HG03103 (cell line): ENCODE measurements around the gene ZCCHC8.
"Not testable (repeated sequence)": the region's sequence is repeated elsewhere in the genome, so short reads cannot be mapped to it uniquely, and the experiment has no call there.

Experiments
- ATAC-seq: cut with Tn5 transposase; IDR thresholded peaks from one replicate; pipeline ENCODE4 v1.9.1; 2021; ENCODE audit warnings: low read depth; ENCODE audit not compliant: unreplicated experiment

ZCCHC8 gene

DNA sequence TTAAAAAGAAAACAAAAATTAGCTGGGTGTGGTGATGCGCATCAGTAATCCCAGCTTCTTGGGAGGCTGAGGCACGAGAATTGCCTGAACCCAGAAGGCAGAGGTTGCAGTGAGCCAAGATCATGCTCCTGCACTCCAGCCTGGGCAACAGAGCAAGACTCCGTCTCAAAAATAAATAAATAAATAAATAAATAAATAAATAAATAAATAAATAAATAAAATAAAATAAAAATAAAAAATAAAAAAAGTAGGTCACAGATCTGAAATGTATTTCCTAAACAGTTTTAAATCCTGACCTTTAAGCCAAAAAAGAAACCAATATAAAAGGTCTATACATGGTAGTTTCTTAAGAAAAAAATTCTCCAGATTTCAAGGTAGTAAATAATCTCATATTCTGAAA, 12.3 kb upstream of the ZCCHC8 start:
- not testable (repeated sequence) for ATAC-seq

DNA sequence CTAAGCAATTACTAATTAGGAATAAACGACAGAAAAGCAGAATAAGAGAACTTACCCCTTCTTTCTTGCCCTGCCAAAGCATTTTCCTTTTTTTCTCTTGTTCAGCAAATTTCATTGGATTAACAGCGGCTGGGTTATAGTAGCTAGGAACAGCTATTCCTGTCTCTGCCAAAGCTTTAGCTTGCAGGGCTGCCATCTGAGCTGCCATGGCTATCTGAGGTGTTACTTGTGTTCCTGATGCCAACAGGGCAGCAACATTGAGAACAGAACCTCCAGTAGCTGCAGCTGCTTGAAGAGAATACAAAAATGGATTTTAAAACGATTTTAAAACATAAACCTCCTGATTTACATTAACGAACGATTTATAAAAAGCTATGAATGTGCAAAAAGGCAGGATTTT, 7.4 kb upstream of the ZCCHC8 start:
- ATAC-seq = no peak

DNA sequence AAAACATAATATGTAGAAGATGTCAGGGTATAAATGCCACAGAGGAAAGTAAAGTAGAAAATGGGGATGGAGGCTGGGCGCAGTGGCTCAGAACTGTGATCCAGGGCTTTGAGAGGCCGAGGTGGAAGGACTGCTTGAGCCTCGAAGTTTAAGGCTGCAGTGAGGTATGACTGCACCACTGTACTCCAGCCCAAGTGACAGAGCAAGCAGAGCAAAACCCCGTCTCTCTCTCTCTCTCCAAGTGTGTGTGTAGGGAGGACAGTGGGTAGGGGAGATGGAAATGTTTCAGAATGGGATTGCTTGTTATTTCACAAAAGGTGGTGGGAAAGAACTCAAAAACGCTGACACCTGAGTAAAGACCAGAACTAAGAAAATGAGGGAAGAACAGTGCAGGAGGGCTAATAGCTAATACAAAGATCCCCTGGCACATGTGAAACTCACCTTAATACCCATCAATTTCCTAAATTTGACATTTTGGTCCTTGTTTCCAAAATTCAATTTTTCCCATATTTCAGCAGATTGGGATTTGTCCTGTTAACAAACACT, 5.7 kb upstream of the ZCCHC8 start:
- ATAC-seq = no peak

DNA sequence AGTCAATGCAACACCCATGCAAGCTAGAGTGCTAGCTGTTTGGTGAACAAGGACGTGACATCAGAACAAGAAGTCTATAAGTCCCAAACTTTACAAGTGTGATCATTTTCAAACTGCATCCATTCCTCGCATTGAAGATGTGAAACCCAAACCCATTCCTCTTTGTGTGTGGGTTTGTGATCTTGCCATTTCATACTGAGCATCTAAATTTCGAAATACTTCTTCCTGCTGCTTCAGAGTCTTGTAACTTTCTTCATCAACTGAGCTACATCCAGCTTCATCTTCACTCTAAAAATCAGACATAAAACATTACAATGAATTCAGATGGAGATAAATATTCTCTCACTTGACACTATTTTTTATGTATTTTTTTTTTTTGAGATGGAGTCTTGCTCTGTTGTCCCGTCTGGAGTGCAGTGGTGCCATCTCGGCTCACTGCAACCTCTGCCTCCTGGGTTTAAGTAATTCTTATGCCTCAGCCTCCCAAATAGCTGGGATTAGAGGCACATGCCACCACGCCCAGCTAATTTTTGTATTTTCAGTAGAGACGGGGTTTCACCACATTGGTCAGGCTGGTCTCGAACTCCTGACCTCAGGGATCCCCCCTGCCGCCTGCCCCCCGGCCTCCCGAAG, 4.8 kb upstream of the ZCCHC8 start:
- no peak for ATAC-seq

DNA sequence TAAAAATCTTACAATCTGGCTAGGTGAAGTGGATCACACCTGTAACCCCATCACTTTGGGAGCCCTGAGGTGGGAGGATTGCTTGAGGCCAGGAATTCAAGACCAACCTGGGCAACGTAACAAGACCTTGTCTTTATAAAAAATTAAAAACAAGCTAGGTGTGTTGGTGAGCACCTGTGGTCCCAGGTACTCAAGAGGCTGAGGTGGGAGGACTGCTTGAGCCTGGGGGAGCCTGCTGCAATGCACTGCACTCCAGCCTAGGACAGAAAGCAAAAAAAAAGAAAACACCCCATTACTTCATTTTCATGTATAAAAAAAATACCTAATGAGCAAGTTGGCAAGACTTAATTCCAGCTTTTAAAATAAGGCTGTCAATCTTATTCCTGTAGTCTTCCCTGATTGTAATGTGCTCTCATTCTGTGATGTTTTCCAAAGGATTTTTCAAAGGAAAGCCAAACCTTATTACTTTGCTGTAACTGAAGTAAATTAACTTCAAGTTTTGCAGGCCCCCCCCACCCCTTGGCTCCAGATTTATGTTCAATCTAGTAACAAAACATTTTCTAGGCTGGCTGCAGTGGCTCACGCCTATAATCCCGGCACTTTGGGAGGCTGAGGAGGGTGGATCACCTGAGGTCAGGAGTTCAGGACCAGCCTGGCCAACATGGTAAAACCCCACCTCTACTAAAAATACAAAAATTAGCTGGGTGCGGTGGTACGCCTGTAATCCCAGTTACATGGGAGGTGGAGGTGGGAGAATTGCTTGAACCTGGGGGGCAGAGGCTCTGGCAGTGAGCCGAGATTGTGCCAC, 3.3 kb upstream of the ZCCHC8 start:
- no peak for ATAC-seq

DNA sequence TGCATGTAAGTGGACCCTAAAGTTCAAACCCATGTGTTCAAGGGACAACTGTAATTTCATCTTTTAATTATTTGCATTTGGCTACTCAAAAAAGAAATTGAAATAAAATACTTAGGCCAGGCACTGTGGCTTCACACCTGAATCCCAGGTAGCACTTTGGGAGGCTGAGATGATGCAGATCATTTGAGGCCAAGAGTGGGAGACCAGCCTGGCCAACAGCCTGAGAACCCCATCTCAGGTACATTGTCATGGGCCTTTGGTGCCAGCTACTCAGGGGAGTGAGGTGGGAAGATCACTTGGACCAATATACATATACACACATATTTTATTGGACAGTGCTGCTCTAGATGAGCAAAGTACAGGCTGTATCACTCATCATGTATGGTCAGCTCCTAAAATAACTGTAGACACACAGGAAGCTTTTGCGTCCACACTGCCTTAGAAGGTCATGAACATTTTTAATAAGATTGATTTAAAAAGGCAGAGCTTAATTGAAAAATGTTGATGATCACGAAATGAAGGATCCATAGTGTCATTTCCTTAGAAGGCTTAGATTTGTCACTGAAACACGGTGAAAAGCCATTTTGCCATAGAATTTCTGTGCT, 2.5 kb upstream of the ZCCHC8 start:
- no peak for ATAC-seq

DNA sequence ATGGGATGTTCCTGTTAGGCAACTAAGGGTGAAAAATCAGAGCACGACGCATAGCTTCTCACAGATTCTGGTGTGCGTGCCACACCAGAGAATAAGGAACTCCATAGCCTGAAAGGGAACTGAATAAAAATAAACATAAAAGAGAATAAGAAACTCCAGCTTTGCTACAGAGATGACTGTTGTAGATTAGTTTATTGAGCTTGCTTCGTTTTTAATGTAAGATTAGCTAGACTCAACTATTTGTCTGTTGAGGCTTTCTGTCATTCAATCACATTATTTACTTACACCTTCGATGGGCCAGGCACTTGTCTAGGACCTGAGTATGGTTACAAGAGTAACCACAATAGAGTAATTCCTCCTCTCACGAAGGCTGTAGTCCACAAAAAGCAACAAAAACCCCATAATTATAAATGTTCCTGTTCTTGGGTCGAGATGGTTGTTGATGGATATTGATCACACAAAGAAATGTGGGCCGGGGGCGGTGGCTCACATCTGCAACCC, 807 bp upstream of the ZCCHC8 start:
- no peak for ATAC-seq

DNA sequence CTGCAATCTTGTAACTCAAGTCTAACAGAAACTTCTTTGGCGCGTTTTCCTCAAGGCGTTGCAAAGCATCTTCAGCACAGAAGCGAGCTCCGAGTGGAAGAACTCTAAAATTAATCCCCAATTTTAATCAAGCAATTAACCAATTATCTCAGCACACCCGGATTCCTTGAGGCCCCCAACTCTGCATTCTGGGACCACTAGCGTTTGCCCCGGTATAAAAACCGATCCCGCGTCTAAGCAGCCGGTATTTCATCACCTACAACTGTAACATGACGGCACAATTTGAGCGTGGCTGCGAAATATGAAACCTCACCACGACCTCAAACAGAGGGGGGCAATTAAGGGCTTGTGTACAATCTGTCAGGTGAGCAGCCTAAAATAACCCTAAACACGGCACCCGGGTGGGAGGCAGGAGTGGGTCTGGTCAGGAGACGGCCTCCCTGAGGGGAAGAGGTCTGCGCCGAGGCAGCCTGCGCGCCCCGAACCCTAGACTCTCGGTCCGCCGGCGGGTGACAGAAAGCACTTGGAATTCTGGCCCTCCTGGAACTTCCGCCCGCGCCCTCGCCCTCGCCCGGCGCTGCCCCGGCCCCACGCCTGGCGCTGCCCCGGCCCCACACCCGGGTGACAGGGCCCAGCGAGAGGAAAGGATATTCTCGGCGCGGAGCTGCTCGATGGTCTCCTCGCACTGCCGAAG, 594 bp downstream of the ZCCHC8 start:
- ATAC-seq = peak; percentile 14

DNA sequence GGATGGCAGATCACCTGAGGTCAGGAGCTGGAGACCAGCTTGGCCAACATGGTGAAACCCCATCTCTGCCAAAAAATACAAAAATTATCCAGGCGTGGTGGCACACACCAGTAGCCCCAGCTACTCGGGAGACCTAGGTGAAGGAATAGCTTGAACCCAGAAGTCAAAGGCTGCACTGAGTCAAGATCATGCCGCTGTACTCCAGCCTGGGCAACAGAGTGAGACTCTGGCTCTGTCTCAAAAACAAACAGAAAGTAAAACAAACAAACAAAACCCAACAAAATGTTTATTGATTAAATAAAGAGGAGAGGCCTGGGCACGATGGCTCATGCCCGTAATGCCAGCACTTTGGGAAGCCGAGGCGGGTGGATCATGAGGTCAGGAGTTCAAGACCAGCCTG, 5.5 kb downstream of the ZCCHC8 start:
- no peak for ATAC-seq

DNA sequence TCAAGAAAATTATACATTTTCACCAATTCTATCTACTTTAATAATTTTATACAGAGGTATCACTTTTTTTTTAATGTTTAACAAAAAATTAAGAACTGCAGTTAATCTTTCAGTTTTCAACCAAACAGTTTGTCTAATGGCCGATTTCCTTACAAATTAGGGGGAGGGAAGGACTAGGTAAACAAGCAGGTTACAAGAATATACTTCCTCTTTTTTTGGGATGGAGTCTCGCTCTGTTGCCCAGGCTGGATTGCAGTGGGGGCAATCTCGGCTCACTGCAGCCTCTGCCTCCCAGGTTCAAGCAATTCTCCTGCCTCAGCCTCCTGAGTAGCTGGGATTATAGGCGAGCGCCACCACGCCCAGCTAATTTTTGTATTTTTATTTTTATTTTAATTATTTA, 7.5 kb downstream of the ZCCHC8 start:
- not testable (repeated sequence) for ATAC-seq

DNA sequence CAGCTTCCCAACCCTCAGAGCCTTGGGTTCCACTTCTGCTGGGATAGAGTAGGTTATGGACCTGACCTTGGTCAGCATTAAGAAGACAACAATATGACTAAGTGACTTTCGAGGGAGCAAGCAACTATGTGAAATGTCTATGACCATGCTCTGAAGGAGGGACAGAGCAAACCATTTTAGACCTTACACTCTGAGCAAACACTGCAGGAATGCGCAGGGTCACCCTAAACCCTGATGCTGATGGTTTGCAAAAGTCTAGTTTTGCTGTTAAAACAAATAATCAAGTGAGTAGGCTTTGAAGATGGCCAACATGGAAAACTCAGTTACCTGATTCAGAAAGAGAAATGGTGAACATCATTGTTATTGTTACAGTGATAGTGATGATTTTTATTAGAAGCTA, 8.7 kb downstream of the ZCCHC8 start:
- ATAC-seq = no peak

DNA sequence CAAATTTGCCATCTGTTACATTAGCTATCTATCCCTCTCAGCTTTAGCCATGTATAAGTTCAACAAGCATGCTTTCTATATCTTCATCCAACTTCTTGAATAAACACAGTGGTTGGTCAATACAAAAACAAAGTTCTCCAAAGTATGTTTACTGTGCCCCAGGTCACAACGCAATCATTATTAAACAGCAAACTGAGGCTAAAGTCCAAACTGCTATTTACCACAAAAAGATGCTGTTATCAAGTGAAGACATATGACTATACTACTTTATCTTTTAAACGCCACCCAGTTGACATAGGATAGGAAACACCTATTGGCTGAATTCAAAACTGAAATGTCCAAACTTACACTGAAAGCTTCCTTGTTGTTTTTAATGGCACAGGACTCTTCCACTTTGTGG, 11.7 kb downstream of the ZCCHC8 start:
- no peak for ATAC-seq

DNA sequence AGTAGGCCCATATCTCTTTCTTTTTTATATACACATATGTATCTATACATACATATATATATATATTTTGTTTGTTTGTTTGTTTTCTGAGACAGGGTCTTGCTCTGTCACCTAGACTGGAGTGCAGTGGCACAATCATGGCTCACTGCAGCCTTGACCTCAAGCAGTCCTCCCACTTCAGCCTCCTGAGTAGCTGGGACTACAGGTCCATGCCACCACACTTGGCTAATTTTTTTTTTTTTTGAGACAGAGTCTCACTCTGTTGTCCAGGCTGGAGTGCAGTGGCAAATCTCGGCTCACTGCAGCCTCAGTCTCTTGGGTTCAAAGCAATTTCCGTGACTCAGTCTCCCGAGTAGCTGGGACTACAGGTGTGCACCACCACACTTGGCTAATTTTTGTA, 12.9 kb downstream of the ZCCHC8 start:
- ATAC-seq = not testable (repeated sequence)

DNA sequence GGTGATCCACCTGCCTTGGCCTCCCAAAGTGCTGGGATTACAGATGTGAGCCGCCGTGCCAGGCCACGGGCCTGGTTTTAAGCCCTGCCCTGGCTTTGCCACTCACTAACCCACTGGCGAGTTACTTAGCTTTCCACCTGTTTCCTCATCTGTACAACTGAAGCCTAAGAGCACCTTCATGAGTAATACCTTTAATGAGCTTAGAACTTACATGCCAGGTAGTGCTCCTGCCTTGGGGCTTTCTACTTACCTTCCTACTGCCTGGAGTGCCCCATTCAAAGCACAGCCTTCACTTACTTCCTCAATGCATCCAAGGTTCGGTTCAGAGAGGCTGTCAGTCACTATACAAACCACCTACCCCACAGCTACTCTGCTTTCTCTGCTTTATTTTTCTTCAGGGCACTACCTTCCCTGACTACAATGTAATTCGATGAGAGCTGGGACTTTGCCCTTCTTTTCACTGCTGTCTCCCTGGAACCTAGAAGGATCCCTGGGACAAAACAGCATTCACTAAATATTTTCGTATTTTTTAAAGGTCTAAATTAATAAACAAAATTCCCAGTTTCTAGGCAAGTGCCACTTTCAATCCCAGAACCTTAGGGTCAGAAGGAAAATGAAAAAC, 13.8 kb downstream of the ZCCHC8 start:
- ATAC-seq = no peak

DNA sequence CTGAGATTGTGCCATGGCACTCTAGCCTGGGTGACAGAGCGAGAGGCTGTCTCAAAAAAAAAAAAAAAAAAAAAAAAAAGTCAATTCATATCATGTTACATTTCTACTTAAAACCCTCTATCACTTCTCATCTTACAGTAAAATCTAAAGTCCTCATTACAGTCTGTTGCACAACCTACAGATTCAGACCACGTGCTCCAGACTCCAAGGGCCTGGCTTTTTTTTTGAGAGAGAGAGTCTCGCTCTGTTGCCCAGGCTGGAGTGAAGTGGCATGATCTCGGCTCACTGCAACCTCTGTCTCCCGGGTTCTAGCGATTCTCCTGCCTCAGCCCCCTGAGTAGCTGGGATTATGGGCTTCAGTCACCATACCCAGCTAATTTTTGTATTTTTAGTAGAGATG, 14.4 kb downstream of the ZCCHC8 start:
- ATAC-seq = not testable (repeated sequence)

DNA sequence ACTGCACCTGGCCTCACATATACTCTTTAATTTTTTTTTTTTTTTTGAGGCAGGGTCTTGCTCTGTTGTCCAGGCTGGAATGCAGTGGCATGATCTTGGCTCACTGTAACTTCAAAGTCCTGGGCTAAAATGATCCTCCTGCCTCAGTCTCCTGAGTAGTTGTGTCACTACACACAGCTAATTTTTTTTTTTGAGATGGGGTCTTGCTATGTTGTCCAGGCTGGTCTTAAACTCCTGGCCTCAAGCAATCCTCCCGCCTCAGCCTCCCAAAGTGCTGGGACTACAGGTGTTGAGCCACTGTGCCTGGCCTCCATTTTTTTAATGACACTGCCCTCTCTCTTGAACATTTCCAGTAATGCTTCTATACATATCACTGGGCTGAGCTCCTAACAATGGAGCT, 16.3 kb downstream of the ZCCHC8 start:
- ATAC-seq = not testable (repeated sequence)

DNA sequence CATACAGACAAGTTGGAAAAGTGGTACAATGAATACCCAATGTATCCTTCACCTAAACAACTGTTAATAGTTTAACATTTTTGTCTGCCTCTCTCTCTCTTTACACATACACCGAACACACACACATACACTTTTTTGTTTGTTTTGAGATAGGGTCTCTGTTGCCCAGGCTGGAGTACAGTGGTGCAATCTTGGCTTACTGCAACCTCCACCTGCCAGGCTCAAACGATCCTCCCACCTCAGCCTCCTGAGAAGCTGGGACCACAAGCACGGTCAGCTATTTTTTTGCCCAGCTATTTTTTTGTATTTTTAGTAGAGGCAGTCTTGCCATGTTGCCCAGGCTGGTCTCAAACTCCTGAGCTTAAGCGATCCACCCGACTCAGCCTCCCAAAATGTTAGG, 16.8 kb downstream of the ZCCHC8 start:
- ATAC-seq = no peak

DNA sequence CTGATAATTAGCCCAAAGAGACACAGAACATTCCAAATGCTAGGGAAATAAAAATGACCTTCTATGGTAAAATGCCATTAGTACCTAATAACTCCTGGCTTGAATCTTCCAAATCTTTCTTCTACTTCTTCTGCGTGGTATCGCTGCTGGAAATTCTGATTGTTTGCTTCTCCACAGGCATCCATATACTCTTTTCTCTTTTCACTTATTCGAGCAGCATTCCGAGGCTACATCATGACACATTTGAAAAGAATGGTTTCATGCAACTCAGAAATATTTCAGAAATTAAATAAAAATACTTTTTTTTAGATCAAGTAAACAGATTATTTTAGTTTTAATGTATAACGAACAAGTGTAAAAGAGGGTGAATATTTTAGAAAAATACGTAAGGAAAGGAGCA, 18.9 kb downstream of the ZCCHC8 start:
- no peak for ATAC-seq

DNA sequence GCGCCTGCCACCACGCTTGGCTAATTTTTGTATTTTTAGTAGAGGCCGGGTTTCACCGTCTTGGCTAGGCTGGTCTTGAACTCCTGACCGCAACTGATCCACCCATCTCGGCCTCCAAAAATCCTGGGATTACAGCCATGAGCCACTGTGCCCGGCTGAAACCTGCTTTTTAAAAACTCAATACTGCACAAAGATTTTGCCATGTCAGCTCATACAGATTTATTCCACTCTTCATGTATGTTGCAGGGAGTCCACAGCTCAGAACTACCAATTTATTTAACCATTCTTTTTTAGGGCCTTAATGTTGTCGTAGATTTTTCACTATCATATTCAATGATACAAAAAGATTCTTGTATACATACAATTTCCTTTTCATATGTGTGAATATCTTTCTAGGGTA, 20.0 kb downstream of the ZCCHC8 start:
- ATAC-seq = no peak

DNA sequence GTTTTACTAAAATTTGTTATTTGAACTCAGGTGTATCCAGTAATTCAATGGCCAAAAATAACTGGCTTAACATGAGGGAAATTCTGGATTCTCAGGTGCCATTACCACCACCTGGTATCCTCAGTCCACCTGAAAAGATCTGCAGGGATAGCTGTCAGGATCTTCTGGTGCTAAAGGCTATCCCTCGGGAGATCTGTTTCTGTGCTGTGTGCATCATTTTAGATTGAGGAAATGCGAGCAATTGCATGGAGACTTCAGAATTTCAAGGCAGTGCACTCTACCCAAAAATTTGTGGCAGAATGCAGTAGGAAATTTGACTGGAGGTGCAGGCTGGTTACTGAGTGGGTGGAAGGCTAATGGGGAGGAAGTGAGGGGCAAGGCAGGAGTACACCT, 26.4 kb downstream of the ZCCHC8 start:
- no peak for ATAC-seq
